ENCODE results near the gene ZNF469.

Gene ZNF469

DNA sequence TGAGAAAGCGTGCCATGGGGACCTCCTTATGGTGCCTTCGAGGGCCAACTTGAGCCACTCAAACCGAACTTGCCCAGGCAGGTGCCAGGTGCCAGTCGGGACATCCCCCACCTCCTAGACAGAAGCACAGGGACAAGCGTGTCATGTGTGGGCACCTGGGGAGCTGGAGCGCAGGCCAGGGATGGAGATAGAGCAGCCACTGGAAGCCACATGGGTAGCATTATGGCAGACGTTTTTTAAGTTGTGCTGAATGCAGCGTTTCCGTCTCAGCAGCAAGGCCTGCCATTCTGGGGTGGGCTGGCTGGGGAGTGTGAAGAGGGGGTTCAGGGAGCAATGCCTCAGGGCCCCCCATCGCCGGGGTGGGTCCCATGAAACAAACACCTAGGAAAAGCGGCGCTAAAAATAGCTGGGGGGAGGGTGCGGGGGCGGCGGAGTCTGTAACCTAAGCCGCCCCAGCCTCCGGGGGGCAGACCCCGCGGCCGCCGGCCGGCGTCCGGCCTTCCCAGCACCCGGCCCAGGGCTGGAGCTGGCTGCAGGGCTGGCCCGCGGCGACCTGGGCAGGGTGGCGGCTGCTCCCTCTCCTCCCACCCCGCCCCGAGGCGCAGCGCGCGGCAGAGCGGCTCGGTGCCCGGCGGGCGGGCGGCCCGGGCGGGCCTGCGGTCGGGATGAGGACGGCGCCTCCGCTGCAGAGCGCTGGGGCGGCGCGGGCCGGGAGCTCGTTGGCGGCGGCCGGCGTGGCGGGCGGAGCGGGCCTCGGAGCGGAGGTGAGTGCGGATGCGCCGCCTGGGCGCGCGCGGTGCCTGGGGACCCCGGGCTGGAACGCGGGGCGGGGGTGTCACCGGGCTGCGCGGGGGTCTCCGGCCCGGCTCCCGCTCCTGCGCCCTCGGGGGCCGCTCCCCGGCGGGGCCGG lies at the start of gene ZNF469:
ZNF469 (plus strand) TSS at position 469 of the 910 bp plus-strand sequence. CDS start 44,512 bp downstream, outside the sequence.
- no peak for DNase-seq

GRCh38 chr16:88333848-88334777 lies 48.6 kb upstream of the ZNF469 start:
- no peak for DNase-seq

DNA sequence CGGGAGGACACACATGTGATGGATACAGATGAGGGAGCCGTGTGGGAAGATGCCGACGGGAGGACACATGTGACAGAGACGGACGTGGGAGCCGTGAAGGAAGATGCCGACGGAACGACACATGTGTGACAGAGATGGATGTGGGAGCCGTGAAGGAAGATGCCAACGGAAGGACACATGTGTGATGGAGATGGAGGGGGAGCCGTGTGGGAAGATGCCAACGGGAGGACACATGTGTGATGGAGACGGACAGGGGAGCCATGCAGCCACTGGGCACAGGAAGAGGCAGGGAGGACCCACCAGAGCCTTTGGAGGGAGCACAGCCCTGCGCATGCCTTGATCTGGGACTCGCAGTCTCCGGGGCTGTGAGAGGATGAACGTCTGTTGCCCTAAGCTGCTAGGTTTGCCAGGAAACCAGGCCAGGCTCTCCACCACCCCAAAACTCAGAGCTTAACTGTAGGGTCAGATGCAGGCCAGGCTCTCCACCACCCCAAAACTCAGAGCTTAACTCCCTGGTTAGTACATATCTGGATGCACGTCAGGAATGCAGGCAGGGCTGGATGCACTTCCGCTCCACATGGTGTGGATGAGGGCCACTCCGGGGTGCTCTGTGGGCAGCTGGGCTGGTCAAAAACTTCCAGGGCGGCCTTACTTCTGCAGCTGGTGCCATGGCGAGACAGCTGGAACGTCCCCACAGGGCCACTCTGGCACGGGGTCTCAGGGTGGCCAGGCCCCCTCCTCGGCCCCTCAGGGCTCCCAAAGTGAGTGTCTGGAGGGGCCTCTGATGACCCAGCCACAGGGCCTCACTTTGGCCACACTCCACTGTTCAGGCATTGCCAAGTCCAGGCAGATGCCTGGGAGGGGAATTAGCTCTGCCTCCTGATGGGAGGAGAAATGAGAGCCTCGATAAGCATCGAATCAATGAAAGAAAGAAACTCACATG lies 47.7 kb upstream of the ZNF469 start:
- no peak for DNase-seq

DNA sequence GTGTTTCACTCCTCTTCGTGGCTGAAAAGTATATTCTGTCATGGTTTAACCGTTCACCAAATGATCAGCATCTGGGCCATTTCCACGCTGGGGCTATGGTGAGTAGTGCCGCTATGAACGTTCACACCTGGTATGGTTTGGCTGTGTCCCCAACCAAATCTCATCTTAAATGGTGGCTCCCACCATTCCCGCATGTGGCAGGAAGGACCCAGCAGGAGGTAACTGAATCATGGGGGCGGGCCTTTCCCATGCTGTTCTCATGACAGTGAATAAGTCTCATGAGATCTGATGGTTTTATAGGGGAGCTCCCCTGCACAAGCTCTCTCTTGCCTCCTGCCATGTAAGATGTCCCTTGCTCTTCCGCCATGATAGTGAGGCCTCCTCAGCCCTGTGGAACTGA lies 45.7 kb upstream of the ZNF469 start:
- no peak for DNase-seq

- DNase-seq, result no peak
These were observed 45.2 kb upstream of the ZNF469 start for GRCh38 chr16:88337538-88337937.

DNA sequence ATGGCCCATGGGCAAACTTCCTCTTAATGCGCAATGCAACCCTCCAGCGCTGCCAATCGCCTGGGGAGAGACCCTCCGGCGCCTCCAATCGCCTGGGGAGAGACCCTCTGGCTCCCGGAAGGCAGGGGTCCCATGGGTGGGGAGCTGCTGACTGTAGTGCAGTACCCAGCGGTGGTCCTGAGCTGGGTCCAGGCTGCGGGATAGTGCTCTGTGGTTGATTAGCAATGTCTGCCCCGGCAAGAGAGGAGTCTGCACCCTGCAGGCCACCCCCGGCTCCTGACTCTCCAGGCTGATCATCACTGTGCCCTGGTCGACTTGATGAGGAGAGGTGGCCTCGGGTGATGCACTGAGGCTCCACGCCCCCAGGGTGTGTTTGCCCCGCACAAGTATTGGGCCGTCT lies 44.6 kb upstream of the ZNF469 start:
- no peak for DNase-seq

DNA sequence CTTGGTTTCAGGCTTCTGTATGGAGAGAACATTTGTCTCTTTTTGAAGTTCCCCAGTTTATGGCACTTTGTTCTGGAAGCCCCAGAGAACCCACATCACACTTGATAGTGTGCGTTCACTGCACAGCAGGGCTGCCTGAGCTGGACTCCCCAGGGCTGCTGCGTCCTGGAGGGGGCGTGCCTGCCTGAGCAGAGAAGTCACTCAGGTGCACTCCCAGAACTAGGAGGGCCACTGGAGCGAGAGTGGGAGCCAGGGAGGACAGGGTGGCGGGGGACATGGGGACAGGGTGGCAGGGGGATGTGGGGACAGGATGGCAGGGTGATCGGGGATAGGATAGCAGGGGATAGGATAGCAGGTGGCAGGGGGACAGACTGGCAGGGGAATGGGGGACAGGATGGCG lies 43.9 kb upstream of the ZNF469 start:
- DNase-seq, result no peak

GRCh38 chr16:88339930-88340754 lies 42.6 kb upstream of the ZNF469 start:
- no peak for DNase-seq

DNA sequence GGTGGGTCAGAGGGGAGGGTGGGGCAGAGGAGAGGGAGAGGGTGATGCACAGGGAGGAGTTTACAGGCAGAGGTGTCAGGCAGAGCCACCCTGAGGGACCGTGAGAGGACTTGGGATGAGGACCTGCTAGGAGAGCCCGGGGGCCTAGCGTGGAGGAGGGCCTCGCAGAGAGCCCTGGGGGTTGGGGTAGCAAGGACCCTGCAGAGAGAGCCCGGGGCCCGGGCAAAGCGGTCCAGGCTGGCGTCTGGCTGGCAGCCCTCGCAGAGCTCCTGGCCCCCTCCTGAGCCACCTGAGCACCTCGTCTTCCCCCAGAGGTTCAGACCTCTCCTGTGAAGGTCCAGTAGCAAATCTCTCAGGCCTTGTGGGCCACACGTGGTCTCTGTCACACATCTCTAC lies 42.0 kb upstream of the ZNF469 start:
- DNase-seq, result no peak

DNA sequence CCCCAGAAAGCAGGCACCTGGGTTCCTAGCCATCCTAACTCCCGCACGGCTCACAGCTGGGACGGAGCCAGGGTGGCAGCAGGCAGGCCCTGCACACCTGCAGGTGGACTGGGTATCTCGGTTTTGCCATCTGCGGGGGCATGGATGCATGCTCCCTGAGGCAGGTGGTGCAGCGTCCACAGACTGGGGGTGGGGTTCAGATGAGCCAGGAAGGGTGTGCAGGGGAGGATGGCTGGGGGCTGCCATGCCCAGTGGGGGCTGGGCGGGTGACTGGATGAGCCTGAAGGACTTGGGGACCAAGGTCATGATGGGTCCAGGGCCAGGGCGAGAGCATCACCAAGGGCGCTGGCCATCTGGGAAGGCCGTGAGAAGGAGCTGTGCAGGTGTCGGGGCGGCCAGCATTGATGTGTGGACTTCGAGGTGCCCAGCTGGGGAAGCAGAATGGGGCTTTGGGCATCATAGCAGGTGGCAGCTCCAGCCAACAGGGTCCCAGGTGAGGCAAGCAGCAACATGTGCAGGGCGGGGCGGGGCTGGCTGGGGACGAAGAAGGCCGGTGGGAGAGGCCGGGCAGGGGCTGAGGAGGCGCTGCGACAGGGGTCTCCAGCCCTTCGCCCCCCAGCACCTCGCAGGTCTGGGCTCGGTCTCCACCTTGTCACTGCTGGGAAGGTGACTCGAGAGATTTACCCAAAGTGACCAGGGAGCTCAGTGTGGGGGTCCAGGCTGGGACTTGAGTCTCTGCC lies 41.0 kb upstream of the ZNF469 start:
- no peak for DNase-seq

GRCh38 chr16:88342491-88342890 lies 40.3 kb upstream of the ZNF469 start:
- no peak for DNase-seq

DNA sequence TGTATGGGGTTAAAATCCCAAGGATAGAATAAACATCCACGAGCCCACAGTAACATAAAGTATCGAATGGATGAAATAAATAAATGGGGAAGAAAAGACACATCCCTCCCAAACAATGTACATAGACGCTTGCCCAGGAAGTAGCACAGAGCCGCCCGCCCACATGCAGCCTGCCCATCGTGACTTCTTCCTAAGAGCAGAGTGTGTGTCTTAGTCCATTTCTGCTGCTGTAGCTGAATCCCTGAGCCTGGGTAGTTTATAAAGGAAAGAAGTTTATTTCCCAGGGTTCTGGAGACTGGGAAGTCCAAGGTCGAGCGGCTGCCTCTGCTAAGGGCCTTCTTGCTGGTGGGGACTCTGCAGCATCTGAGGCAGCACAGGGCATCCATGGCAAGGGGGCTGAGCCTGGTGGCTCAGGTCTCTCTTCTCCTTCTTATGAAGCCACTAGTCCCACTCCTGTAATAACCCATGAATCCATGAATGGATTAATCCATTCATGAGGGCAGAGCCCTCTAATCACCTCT lies 39.4 kb upstream of the ZNF469 start:
- no peak for DNase-seq

GRCh38 chr16:88344411-88345030 lies 38.2 kb upstream of the ZNF469 start:
- no peak for DNase-seq

- no peak for DNase-seq
These were observed 37.6 kb upstream of the ZNF469 start for GRCh38 chr16:88345031-88345720.

GRCh38 chr16:88345721-88346560 lies 36.8 kb upstream of the ZNF469 start:
- DNase-seq, result no peak

- no peak for DNase-seq
These were observed 35.9 kb upstream of the ZNF469 start for GRCh38 chr16:88346680-88347505.

GRCh38 chr16:88347656-88348376 lies 34.9 kb upstream of the ZNF469 start:
- no peak for DNase-seq
